Measurements from ENCODE around the gene IFRD1. TPM values are rescaled to one million over a fixed set of nuclear protein-coding genes. Genes with fewer than 3 reads are reported as not detected.

The IFRD1 gene
- total and polyA plus RNA-seq, 2 donors from 2014 or later, result 24.1 to 31.5 TPM

DNA sequence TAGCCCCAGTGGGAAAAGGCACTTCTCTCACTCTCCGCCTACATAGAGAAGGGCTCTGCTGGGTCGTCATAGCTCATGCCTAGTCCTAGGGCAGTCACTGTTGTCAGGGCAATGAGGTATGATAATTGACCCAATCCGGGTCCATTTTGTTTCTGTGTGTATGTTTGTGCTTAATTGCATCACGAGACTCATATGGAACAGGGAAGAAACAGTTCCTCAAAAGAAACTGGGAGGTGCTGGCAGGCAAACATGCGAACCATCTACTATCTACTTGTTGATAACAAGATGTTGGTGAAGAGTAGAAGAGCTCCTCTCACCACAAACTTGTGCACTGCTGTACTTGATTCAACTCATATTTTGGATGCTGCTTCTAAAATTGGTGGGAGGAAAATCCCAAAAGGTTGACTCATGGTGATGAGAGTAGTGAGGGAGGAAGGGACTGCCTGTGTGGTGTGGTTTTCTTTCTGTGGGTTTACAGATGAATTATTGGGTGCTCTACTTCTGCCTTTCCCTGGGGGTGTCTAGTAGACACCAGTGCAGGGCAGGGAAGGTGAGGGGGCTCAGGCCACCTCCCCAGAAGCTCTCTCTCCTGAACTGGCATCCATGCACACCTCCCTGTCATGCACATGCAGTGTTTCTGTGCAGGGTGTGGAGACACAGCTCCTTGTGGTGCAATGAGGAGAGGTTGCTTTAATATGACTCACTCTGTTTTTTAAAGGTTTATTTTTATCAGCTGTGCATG is 59.9 kb downstream of the IFRD1 start:
- intact Hi-C loops (cut with DNase I), result no loop called here
- H3K9ac ChIP-seq (ENCODE audit: low read length in 3 of 3), result no peak overlapping the region
- FAIRE-seq (no peak), DNase-seq (no peak)
- H3K9me3 ChIP-seq (ENCODE audit: control insufficient read depth in 2 of 3, insufficient read depth in 1 of 3, low read length in 3 of 3), result no peaks in the 10 kb centered on the region
- no peaks in the 10 kb centered on the region for H3K36me3 ChIP-seq (ENCODE audit: control insufficient read depth in 2 of 3, insufficient read depth in 3 of 3, low read length in 3 of 3)
- H3K27ac ChIP-seq (ENCODE audit: low read depth in 2 of 2, low read length in 2 of 2), result no peak overlapping the region
- H3K27me3 ChIP-seq (ENCODE audit: control insufficient read depth, insufficient read depth, low read length), result no peaks in the 10 kb centered on the region
- TF ChIP-seq, protein P1, sequence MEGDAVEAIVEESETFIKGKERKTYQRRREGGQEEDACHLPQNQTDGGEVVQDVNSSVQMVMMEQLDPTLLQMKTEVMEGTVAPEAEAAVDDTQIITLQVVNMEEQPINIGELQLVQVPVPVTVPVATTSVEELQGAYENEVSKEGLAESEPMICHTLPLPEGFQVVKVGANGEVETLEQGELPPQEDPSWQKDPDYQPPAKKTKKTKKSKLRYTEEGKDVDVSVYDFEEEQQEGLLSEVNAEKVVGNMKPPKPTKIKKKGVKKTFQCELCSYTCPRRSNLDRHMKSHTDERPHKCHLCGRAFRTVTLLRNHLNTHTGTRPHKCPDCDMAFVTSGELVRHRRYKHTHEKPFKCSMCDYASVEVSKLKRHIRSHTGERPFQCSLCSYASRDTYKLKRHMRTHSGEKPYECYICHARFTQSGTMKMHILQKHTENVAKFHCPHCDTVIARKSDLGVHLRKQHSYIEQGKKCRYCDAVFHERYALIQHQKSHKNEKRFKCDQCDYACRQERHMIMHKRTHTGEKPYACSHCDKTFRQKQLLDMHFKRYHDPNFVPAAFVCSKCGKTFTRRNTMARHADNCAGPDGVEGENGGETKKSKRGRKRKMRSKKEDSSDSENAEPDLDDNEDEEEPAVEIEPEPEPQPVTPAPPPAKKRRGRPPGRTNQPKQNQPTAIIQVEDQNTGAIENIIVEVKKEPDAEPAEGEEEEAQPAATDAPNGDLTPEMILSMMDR (IDR thresholded peaks at IDR 0.05; ENCODE audit: borderline replicate concordance, extremely low read depth, insufficient read depth), result no peak
- H3K4me3 ChIP-seq (ENCODE audit: low read length in 3 of 3), result no peak overlapping the region
- no peaks in the 10 kb centered on the region for H3K4me1 ChIP-seq (ENCODE audit: control insufficient read depth in 2 of 3, insufficient read depth in 2 of 3, low read depth in 1 of 3, low read length in 3 of 3)

DNA sequence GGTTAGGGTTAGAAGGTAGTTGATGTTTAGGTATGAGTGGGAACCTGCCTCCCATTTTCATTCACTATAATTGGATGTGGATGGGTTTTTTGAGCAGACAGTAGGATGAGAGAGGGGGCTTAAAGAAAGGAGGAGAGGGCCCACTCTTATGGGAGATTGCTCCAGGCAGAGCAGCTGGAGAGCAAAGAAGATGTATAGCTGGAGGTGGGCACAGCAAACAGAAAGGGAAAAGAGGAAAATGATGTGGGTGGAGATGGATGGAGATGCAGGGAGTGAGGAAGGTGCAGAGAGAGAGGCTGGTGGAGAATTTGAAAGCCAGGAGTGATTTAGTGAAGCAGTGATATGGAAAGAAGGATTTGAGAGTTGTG is 60.5 kb downstream of the IFRD1 start:
- no peak for DNase-seq
- no peak overlapping the region for H3K9ac ChIP-seq (ENCODE audit: low read length in 3 of 3)
- H3K4me3 ChIP-seq (ENCODE audit: low read length in 3 of 3), result no peak overlapping the region
- no peaks in the 10 kb centered on the region for H3K27me3 ChIP-seq (ENCODE audit: control insufficient read depth, insufficient read depth, low read length)
- no peaks in the 10 kb centered on the region for H3K4me1 ChIP-seq (ENCODE audit: control insufficient read depth in 2 of 3, insufficient read depth in 2 of 3, low read depth in 1 of 3, low read length in 3 of 3)
- FAIRE-seq, result no peak
- H3K36me3 ChIP-seq (ENCODE audit: control insufficient read depth in 2 of 3, insufficient read depth in 3 of 3, low read length in 3 of 3), result no peaks in the 10 kb centered on the region
- H3K27ac ChIP-seq (ENCODE audit: low read depth in 2 of 2, low read length in 2 of 2), result no peak overlapping the region
- intact Hi-C loops (cut with DNase I), result no loop called here
- no peaks in the 10 kb centered on the region for H3K9me3 ChIP-seq (ENCODE audit: control insufficient read depth in 2 of 3, insufficient read depth in 1 of 3, low read length in 3 of 3)
- TF ChIP-seq, protein P1 (IDR thresholded peaks at IDR 0.05; ENCODE audit: borderline replicate concordance, extremely low read depth, insufficient read depth), result no peak

DNA sequence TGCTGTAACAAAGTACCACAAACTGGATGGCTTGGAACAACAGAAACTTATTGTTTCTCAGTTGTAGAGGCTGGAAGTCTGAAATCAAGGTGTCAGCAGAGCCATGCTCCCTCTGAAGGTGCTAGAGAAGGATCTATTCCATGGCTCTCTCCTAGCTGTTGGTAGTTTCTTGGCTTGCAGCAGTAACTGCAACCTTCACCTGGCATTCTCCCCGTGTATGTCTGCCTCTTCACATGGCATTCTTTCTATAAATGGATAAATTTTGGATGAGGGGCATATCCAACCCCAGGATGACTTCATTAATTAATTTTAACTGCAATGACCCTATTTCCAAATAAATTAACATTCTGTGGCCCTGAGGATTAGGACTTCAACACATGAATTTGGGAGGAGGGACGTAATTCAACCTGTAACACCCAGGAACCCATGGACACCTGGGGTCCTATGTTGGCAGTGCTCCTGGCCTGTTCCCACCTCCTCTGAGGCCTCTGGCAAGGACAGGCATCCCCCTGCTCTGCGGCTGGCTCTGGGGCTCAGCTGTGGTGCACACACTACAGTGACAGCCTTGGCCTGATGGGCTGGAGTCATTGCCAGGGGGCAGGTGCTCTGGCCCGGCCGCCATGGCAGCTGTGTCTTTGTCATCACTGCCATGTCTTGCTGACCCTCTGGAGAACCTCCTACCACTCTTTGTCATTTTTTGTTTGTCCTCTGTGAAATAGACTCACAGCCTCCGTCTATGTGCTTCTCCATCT is 61.4 kb downstream of the IFRD1 start:
- Histone ChIP-seq H3K4me3 (ENCODE audit: low read length in 3 of 3) (no peak overlapping the region), H3K27ac (ENCODE audit: low read depth in 2 of 2, low read length in 2 of 2) (no peak overlapping the region), H3K9ac (ENCODE audit: low read length in 3 of 3) (no peak overlapping the region), H3K9me3 (ENCODE audit: control insufficient read depth in 2 of 3, insufficient read depth in 1 of 3, low read length in 3 of 3) (no peaks in the 10 kb centered on the region), H3K27me3 (ENCODE audit: control insufficient read depth, insufficient read depth, low read length) (no peaks in the 10 kb centered on the region), H3K36me3 (ENCODE audit: control insufficient read depth in 2 of 3, insufficient read depth in 3 of 3, low read length in 3 of 3) (no peaks in the 10 kb centered on the region), H3K4me1 (ENCODE audit: control insufficient read depth in 2 of 3, insufficient read depth in 2 of 3, low read depth in 1 of 3, low read length in 3 of 3) (no peaks in the 10 kb centered on the region)
- TF ChIP-seq, protein P1 (IDR thresholded peaks at IDR 0.05; ENCODE audit: borderline replicate concordance, extremely low read depth, insufficient read depth), result no peak
- intact Hi-C loops (cut with DNase I), result no loop called here
- DNase-seq (no peak), FAIRE-seq (no peak)
